Measurements from ENCODE around the gene GALNT7.

The GALNT7 gene

GRCh38 chr4:173282256-173282562, 113.6 kb downstream of the GALNT7 start:
- DNase-seq (ENCODE audit: low read depth): no peak
- in situ Hi-C loops (cut with HindIII; ENCODE audit: low sequenced_read_pairs): no loop called here
- no peak for TF ChIP-seq CTCF (IDR thresholded peaks at IDR 0.05; ENCODE audit: low read depth, low read length, missing control alignments)
- no peak overlapping the region for H3K4me3 ChIP-seq (ENCODE audit: low read depth, low read length)

GRCh38 chr4:173282626-173283025, 114.0 kb downstream of the GALNT7 start:
- DNase-seq (ENCODE audit: low read depth): no peak
- TF ChIP-seq CTCF (IDR thresholded peaks at IDR 0.05; ENCODE audit: low read depth, low read length, missing control alignments): no peak
- no peak overlapping the region for H3K4me3 ChIP-seq (ENCODE audit: low read depth, low read length)
- in situ Hi-C loops (cut with HindIII; ENCODE audit: low sequenced_read_pairs): no loop called here

- no peak for DNase-seq (ENCODE audit: low read depth)
- H3K4me3 ChIP-seq (ENCODE audit: low read depth, low read length): no peak overlapping the region
- TF ChIP-seq CTCF (IDR thresholded peaks at IDR 0.05; ENCODE audit: low read depth, low read length, missing control alignments): no peak
- in situ Hi-C loops (cut with HindIII; ENCODE audit: low sequenced_read_pairs): no loop called here
Observed at GRCh38 chr4:173284463-173284862, 115.9 kb downstream of the GALNT7 start.

- TF ChIP-seq CTCF (IDR thresholded peaks at IDR 0.05; ENCODE audit: low read depth, low read length, missing control alignments): no peak
- no peak for DNase-seq (ENCODE audit: low read depth)
- in situ Hi-C loops (cut with HindIII; ENCODE audit: low sequenced_read_pairs): no loop called here
- no peak overlapping the region for H3K4me3 ChIP-seq (ENCODE audit: low read depth, low read length)
Observed at GRCh38 chr4:173287486-173287885, 118.9 kb downstream of the GALNT7 start.

GRCh38 chr4:173288296-173288695, 119.7 kb downstream of the GALNT7 start:
- no peak for DNase-seq (ENCODE audit: low read depth)
- in situ Hi-C loops (cut with HindIII; ENCODE audit: low sequenced_read_pairs): no loop called here
- TF ChIP-seq CTCF (IDR thresholded peaks at IDR 0.05; ENCODE audit: low read depth, low read length, missing control alignments): peak; percentile 35
- no peak overlapping the region for H3K4me3 ChIP-seq (ENCODE audit: low read depth, low read length)

GRCh38 chr4:173288698-173289352, 120.2 kb downstream of the GALNT7 start:
- no peak for DNase-seq (ENCODE audit: low read depth)

More at GRCh38 chr4:173288698-173289352, 120.2 kb downstream of the GALNT7 start:
- in situ Hi-C loops (cut with HindIII; ENCODE audit: low sequenced_read_pairs): no loop called here
- no peak overlapping the region for H3K4me3 ChIP-seq (ENCODE audit: low read depth, low read length)
- TF ChIP-seq CTCF (IDR thresholded peaks at IDR 0.05; ENCODE audit: low read depth, low read length, missing control alignments): no peak

All from astrocyte of the cerebellum (primary cell).